OCI-LY1 (cell line): ENCODE measurements around the gene PKNOX2.

Experiments used
- EZH2 ChIP-seq: fragments of 200-600 bp; sonication (generic), shearing (Covaris generic); IDR thresholded peaks from 2 replicates; pipeline ENCODE4 v1.8.0; 2017; ENCODE audit warnings: borderline replicate concordance, mixed run types, mild to moderate bottlenecking, antibody characterized with exemption, low read length, moderate library complexity, mixed read lengths
- TF ChIP-seq, protein P1 (sequence below): fragments of 200-600 bp; sonication (generic), shearing (Covaris generic); IDR thresholded peaks from 2 replicates; pipeline ENCODE4 v1.5.1; 2017; ENCODE audit warnings: mild to moderate bottlenecking, antibody characterized with exemption, low read length, moderate library complexity, mixed read lengths

DNA sequence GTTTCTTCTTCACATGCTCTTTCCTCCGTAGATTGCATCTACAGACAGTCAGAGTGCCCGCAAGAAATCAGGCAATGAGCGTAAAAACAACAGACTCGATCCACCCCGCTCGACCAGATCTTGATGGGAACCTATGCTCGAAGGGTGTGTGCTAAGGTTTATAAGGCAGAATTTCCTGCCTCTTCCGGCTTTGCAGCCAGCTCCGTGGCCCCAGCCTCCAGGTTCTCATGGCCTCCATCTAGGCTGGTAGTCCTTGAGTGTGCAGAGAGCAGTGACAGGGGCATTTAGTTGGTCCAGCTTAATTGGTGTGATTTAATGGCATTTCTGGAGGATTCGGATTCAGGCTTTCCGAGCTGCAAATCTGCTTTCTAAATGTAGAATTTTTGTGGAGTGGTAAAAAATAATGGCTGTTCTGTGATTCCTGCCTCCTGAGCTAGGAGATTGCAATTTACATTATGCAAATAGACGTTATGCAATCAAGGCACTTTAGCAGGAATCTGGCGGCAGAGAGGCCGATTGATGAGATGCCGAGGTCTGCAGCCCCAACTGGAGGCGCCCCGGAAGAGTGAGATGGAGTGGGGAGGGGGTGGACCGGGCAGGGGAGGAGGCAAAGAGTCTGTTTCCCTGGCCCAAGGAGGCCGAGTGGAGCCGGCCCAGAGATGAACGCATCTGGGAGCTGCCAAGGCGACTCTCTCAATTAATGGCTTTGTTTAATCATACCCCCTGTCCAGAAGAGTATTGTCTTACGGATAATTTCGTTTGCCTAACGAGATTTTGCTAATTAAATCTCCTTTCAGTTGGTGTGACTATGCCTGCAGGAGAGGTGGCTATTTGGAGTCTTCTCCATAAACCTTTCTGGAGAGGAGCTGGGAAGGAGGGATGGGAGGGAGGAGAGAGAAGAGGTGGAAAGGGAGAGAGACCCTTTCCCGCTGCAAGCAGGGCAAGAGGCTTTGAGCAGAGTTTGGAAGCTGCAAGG is 75.3 kb downstream of the PKNOX2 start:
- TF ChIP-seq, protein P1, sequence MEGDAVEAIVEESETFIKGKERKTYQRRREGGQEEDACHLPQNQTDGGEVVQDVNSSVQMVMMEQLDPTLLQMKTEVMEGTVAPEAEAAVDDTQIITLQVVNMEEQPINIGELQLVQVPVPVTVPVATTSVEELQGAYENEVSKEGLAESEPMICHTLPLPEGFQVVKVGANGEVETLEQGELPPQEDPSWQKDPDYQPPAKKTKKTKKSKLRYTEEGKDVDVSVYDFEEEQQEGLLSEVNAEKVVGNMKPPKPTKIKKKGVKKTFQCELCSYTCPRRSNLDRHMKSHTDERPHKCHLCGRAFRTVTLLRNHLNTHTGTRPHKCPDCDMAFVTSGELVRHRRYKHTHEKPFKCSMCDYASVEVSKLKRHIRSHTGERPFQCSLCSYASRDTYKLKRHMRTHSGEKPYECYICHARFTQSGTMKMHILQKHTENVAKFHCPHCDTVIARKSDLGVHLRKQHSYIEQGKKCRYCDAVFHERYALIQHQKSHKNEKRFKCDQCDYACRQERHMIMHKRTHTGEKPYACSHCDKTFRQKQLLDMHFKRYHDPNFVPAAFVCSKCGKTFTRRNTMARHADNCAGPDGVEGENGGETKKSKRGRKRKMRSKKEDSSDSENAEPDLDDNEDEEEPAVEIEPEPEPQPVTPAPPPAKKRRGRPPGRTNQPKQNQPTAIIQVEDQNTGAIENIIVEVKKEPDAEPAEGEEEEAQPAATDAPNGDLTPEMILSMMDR, result no peak
- no peak for TF ChIP-seq EZH2
